Measurements from ENCODE around the gene AQP12B.

AQP12B gene

DNA sequence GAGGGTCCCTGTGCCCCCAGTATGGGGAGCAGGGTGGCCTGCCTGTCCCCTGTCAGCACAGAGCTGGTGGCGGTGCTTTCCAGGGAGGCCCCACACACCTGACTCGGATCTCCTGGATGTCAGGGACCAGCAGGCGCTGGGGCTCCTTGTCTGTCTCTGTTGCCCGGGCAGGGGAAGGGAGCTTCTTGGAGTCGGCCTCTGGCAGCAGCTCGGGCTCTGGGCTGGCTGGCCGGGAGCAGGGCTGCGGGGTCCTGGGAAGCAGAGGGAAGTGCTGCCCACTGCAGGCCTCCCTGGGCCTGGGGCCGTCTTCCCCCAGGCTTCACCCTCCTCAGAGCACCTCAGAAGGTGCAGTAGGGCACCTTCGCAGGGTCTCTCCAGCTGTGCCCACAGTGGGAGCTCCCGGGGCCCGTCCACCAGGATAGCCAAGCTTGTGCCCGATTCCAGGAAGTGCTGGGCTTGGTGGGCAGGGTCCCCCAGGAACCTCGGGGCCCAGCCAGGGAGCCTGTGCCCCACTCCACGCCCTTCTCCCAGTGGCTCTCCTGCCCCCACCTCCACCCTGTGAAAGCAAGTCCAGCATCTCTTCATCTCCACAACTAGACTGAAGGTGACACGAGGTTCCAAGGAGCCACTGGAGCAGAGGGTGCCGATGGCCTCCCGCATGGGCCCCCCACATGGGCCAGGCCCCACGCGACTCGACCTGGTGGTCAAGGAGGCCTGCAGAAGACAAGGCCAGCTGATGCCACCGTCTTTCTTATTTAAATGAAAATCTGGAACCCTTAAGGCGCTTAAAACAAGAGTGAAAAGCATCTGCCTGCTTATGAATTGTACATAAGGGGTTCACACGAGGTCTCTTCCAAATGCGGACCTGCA, 37.2 kb upstream of the AQP12B start:
- Histone ChIP-seq H3K36me3 (ENCODE audit: control insufficient read depth, insufficient read depth, low read length) (no peaks in the 10 kb centered on the region), H3K27me3 (replicated peaks; ENCODE audit: control insufficient read depth, insufficient read depth, low read length) (peaks cover 2% of the 10 kb centered on the region; the same call in 1 of the 2 replicates), H3K4me3 (replicated peaks; ENCODE audit: low read depth, low read length) (no peak overlapping the region)
- TF ChIP-seq, protein P1, sequence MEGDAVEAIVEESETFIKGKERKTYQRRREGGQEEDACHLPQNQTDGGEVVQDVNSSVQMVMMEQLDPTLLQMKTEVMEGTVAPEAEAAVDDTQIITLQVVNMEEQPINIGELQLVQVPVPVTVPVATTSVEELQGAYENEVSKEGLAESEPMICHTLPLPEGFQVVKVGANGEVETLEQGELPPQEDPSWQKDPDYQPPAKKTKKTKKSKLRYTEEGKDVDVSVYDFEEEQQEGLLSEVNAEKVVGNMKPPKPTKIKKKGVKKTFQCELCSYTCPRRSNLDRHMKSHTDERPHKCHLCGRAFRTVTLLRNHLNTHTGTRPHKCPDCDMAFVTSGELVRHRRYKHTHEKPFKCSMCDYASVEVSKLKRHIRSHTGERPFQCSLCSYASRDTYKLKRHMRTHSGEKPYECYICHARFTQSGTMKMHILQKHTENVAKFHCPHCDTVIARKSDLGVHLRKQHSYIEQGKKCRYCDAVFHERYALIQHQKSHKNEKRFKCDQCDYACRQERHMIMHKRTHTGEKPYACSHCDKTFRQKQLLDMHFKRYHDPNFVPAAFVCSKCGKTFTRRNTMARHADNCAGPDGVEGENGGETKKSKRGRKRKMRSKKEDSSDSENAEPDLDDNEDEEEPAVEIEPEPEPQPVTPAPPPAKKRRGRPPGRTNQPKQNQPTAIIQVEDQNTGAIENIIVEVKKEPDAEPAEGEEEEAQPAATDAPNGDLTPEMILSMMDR (IDR thresholded peaks at IDR 0.05; ENCODE audit: insufficient read depth, low read length, poor library complexity, severe bottlenecking) = no peak
- DNase-seq (ENCODE audit: extremely low read depth, insufficient read length) = no peak

DNA sequence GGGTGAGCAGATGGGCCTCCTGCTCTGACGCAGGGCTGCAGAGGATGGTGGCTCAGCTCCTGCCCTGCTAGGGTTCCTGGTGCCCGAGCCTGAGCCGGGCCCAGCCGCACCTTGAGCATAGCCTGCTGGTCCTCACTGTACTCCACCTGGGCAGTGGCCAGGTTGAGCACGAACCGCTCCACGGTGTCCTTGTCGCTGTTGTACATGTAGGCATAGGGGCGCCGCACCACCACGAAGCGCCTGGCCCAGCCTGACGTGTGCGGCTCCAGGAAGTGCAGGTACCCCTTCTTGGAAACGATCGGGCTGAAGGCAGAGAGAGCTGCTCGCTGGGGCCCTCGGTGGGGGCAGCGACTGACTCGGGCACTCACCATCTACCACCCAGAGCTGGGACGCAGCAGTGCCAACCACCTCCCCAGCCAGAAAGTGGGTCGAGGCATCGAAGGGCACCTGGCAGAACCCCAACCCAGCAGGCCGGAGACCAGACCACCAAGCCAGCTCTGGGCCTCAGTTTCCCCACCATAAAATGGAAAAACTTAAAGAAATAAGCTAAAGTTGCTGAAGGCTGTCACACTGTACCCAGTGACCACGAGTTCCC, 36.3 kb upstream of the AQP12B start:
- TF ChIP-seq, protein P1 (IDR thresholded peaks at IDR 0.05; ENCODE audit: insufficient read depth, low read length, poor library complexity, severe bottlenecking) = no peak
- no peak for DNase-seq (ENCODE audit: extremely low read depth, insufficient read length)
- peaks cover 2% of the 10 kb centered on the region; the same call in 1 of the 2 replicates for H3K27me3 ChIP-seq (replicated peaks; ENCODE audit: control insufficient read depth, insufficient read depth, low read length)
- H3K4me3 ChIP-seq (replicated peaks; ENCODE audit: low read depth, low read length) = no peak overlapping the region
- H3K36me3 ChIP-seq (ENCODE audit: control insufficient read depth, insufficient read depth, low read length) = no peaks in the 10 kb centered on the region

DNA sequence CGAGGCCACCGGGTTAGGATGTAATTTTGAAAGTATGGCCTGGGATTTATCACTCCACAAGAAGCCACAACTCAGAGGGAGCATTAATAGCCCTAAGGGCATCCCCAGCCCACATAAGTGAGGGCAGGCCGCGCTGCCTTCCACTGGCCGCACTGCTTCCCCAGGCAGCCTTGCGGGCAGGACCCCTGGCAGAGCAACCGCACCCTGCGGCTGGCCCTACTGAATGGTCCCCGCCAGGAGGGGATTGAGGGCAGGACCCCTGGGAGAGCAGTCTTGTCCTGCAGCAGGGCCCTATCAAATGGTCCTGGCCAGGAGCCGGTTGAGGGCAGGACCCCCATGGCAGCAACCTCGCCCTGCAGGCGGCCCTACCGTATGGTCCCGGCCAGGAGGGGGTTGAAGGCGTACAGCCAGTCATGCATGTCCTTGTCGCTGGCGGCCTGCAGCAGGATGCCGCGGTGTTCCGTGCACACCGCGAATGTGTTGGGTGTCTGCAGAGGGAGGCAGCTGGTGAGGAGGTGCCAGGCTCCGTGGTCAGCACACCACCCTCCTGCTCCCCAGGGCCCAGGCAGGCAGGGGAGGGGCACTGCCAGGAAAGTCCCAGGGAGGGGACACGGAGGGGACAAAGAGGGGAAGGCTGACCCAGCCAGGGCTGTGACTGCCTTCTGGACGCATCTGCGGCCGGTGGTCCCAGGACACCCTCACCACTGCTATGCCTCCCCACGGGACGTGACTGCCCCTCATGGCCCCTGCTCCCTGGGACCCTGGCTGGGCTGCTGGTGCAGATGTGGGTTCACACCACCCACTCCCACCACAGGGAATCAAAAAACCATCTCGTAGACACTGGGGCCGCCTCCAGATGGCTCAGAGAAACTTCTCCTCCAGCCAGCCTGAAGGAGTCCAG, 35.2 kb upstream of the AQP12B start:
- H3K36me3 ChIP-seq (ENCODE audit: control insufficient read depth, insufficient read depth, low read length) = no peaks in the 10 kb centered on the region
- TF ChIP-seq, protein P1 (IDR thresholded peaks at IDR 0.05; ENCODE audit: insufficient read depth, low read length, poor library complexity, severe bottlenecking) = no peak
- peaks cover 2% of the 10 kb centered on the region; the same call in 1 of the 2 replicates for H3K27me3 ChIP-seq (replicated peaks; ENCODE audit: control insufficient read depth, insufficient read depth, low read length)
- no peak overlapping the region for H3K4me3 ChIP-seq (replicated peaks; ENCODE audit: low read depth, low read length)
- DNase-seq (ENCODE audit: extremely low read depth, insufficient read length) = no peak

DNA sequence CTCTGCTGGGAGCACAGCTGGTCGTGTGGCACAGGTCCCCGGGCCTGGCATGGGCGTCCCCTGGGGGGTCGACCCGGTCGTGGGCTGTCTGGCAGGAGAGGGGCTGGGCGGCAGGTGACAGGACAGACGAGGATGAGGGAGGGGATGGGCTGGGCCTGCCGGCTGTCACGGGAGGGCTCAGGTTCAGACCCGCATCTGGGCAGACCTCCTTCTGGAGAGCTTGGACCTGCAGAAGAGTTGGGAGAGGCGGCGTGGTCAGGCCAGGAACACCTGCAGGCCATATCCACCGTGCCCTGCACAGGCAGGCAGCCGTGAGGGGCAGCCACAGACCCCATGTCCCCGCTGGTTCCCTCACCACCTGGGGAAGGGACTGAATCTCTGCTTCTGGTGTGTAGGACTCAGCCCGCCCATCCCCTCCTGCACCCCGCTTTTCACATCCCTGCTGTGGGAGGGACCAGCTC, 34.5 kb upstream of the AQP12B start:
- H3K27me3 ChIP-seq (replicated peaks; ENCODE audit: control insufficient read depth, insufficient read depth, low read length) = peaks cover 2% of the 10 kb centered on the region; the same call in 1 of the 2 replicates
- DNase-seq (ENCODE audit: extremely low read depth, insufficient read length) = no peak
- no peak overlapping the region for H3K4me3 ChIP-seq (replicated peaks; ENCODE audit: low read depth, low read length)
- H3K36me3 ChIP-seq (ENCODE audit: control insufficient read depth, insufficient read depth, low read length) = no peaks in the 10 kb centered on the region
- TF ChIP-seq, protein P1 (IDR thresholded peaks at IDR 0.05; ENCODE audit: insufficient read depth, low read length, poor library complexity, severe bottlenecking) = no peak

DNA sequence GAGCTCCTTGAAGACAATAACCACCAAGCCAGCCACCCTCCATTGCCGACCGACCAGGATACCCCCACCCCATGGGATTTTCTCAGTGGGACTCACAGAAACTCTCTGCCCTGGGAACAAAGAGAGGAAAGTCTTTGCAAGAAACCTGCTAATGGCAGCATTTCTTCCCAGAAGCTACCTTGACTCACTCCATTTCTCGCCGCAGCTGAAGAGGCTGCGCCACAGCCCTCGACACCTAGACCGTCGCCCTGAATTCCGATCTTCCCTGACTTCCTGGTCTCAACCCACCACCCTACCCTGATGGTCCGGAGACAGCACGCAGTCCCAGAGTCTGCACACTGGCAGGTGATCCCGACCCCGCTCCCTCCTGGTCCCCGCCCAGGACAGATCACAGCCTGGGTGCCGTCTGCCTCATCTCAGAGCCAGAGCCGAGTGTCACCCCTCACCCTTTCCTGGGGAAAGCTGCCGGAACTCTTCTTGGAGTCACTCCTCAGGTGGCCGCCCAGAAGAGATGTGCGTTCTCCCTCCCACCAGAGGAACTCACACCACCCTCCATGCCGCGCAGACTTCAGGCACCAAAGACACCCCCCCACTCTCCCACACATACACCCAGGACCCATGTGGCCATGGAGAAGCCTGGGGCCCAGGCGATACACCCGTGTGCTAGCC, 33.6 kb upstream of the AQP12B start:
- Histone ChIP-seq H3K4me3 (replicated peaks; ENCODE audit: low read depth, low read length) (no peak overlapping the region), H3K27me3 (replicated peaks; ENCODE audit: control insufficient read depth, insufficient read depth, low read length) (peaks cover 2% of the 10 kb centered on the region; the same call in 1 of the 2 replicates), H3K36me3 (ENCODE audit: control insufficient read depth, insufficient read depth, low read length) (no peaks in the 10 kb centered on the region)
- TF ChIP-seq, protein P1 (IDR thresholded peaks at IDR 0.05; ENCODE audit: insufficient read depth, low read length, poor library complexity, severe bottlenecking) = no peak
- DNase-seq (ENCODE audit: extremely low read depth, insufficient read length) = no peak

Data from GM06990 (cell line).